GM18517 (cell line): Measurements from ENCODE around the gene TUBB2B.

Source experiments
- ATAC-seq: cut with Tn5 transposase; IDR thresholded peaks from one replicate; pipeline ENCODE4 v1.9.1; 2021; ENCODE audit warnings: mild to moderate bottlenecking, moderate library complexity; ENCODE audit not compliant: unreplicated experiment

The TUBB2B gene

GRCh38 chr6:3227363-3228045 lies at the start of gene TUBB2B:
Gene TUBB2B, minus strand, starts transcription at chr6:3227653. Its CDS starts 110 bp downstream, at chr6:3227543.
- ATAC-seq, result no peak

GRCh38 chr6:3277251-3277650 lies 49.8 kb upstream of the TUBB2B start:
- ATAC-seq, result no peak

DNA sequence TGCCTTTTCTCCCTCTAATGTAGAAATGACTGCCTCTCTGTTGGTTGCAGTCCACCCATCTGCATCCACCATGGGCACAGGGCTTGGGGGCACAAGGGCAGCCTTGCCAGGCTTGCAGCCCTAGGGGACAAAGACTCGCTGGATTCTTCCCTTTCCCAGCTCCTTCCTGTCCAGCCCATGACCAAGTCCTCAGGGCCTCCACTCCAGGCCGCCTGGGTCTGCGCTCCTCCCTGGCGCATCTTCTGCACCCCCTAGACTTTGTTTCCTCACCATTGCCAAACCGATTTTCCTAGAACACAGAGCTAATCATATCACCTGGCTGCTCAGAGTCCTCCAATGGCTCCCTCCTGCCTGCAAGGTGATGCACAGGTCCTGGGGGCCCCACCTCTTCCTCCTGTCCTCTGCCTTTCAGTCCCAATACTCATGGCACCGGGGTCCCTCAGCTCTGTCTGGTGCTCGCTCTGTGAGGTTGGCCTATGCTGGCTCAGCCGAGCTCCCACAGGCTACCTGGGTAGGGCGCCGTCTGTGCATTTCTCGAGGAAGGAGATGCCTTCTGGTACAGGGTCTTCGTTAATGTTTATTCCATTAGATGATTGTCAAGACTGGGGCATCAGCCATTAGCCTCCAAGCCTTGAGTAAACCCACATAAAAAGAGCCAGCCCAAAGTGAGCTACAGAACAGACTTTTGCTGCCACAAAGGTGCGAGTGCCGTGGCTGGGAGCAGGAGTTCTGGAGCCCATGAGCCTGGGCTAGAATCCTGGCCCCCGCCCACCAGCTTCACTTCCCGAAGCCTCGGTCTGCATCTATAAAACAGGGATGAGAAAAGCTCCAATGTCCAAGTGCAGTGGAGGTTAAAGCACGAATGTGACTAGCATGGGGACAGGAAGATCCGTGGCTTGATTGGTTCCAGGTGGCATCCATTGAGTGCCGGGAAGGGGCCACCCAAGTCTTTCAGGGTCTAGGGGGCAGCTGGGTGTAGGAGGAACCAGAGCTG lies 49.0 kb upstream of the TUBB2B start:
- ATAC-seq, result no peak

DNA sequence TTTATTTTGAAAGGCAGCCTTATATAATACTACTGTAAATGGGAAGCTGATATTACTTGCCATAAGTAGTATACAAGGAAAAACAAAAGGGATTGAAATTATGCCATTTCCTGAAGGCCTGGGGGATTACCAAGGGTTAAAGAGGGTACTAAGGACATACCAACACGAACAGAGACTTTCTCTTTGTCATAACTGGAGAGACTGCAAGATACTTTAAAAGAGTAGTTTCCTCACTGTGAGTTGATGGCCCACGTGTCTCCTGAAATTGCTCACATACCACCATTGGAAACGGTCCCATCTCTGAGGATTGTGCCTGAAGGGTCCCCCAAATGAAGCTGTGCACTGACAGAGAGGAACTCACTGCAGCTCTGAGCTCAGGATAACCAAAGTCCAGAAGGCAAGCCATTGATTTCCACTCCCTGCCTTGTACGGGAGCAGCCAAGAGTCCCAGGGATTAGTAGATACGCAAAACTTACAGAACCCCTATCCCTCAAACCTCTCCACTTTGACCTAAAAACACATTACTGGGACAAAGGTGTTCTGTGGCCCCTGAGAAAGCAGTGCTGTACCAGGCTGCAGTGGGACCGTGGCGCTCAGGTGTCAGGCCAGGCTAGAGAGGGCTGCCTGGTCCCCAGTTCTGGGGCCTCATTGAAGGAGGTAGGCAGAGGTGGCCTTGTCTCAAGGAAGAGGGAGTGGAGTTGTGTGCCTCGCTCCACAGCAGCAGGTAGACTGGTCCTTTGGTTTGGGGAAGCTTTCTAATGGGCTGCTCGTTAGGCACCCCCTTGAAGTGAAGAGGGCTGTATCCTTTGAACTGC lies 46.5 kb upstream of the TUBB2B start:
- no peak for ATAC-seq

DNA sequence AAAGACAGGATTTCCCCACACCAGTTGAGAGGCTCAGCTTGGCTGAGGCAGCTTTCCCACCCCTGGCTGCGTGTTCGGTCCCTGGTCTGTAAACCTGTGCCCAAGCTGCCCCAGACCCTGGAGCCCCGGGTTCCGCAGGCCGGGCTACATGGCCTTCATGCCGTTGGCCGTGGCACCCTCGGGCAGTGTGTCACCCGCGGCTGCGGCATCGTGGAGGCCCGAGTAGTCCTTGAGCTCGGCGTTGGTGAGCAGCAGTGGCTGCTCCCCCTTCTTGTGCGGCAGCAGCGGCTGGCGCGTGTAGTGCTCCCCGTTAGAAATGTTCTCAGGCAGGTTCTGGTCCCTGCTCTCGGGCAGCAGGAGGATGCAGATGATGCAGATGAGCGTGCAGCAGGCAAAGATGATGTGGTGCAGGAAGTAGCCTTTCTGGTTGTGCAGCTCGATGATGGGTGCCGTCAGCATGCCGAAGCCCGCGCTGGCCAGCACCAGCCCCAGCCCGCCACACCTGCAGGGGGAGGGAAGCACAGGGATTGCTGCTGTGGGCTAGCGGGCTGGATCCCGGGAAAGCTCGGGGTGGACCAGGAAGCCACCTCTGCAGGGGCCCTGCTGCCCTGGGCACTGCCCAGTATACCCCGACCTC lies 45.6 kb upstream of the TUBB2B start:
- no peak for ATAC-seq

DNA sequence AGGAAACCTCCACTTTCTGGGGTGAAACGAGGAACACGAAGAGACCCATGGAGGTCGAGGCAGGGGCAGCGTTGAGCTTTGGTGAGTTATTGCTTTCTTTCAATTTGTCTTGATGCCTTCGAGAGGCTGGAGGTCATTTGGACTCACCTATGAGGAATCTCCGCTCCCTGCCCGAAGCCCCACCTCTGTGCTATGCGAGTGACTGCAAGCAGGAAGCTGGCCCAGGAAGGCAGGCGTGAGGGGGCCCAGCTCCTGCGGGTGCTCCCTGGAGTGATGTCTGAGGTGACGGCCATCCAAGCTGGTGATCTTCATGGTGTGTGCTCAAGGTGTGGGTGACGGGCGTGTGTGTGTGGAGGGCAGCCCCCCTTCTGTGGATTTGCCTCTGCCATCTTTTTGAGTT lies 44.3 kb upstream of the TUBB2B start:
- ATAC-seq, result no peak

GRCh38 chr6:3270258-3270657 lies 42.8 kb upstream of the TUBB2B start:
- ATAC-seq, result no peak

- ATAC-seq, result no peak
Measured at GRCh38 chr6:3269281-3269975, 42.0 kb upstream of the TUBB2B start.

GRCh38 chr6:3268680-3269079 lies 41.2 kb upstream of the TUBB2B start:
- no peak for ATAC-seq

GRCh38 chr6:3267162-3267561 lies 39.7 kb upstream of the TUBB2B start:
- no peak for ATAC-seq

DNA sequence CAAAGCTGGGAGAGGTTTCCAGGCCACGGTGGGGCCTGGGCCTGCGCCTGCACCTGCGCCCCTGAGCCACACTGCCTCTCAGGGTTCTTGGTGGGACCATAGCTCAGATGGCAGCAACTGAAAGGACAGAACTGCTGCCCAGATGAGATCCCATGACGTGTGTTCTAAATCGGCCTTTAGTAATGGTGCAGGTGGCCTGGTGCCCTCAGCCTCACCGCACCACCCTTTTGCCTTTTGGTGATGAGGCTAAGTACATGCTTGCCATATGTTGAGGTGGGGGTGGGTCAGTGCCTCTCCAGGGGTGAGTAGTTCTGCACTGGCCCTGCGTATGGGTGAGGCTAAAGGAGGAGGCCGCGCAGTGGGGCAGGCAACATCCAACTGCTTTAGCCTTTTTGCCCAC lies 38.7 kb upstream of the TUBB2B start:
- ATAC-seq, result no peak

DNA sequence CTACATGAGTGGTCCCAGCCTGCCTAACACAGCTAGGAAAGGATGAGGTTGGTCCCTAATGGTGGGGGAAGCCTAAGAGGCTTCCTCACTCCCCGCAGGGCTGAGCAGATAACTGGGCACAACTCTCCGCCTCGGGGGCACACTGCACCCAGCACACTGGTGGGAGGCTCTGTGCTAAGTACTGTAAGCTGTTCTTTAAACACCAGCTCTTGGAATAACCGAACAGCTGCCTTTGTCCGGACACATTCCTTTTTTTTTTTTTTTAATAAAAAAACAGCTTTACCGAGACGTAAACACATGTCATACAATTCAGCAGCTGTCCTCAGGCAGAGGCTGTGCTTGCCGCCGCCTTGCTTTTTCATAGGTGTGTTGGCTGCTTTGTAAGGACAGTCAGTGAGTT lies 38.2 kb upstream of the TUBB2B start:
- no peak for ATAC-seq

- ATAC-seq, result no peak
Measured at GRCh38 chr6:3264356-3264755, 36.9 kb upstream of the TUBB2B start.

DNA sequence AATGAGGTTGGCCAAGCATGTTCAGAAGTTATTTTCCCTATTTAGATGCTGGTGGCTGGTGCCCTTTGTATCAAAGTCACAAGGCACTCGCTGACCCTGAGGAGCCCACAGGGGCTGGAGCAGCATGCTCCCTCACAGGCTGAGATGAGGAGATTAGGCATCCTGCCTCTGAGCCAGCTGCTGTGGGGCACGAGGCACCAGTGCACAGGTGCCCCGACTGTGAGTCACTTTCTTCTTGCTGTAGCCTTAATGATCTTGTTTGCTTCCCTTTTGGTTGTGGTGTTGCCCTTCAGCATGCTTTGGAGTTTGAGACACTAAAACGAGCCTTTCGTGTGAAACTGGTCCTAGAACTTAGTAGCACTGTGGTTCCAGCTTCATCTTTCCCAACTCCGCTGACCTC lies 35.6 kb upstream of the TUBB2B start:
- ATAC-seq, result no peak

- no peak for ATAC-seq
Measured at GRCh38 chr6:3261921-3262320, 34.5 kb upstream of the TUBB2B start.

DNA sequence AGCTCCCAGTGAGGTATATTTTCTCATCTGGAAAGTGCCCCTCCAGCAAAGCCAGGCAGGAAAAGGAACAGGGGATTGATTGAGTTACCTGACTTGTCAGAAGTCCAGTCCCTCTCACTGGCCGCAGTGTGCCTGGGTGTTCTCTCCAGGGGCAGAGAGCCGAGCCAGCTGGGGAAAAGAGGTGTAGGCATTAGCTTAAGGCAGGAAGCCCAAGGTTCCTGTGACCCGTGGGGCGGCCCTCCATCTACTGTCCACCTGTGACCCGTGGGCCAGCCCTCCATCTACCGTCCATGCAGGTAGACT lies 34.0 kb upstream of the TUBB2B start:
- ATAC-seq, result no peak

- no peak for ATAC-seq
Measured at GRCh38 chr6:3260772-3261517, 33.5 kb upstream of the TUBB2B start.

DNA sequence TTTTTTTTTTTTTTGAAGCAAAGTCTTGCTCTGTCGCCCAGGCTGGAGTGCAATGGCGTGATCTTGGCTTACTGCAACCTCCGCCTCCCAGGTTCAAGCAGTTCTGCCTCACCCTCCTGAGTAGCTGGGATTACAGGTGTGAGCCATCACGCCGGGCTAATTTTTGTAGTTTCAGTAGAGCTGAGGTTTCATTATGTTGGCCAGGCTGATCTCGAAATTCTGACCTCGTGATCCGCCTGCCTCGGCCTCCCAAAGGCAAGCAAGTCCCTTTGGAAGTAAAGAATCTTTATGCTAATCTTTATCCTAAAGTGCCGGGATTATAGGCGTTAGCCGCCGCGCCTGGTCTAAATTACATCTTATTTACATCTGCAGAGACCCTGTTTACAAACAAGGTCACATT lies 32.8 kb upstream of the TUBB2B start:
- no peak for ATAC-seq

DNA sequence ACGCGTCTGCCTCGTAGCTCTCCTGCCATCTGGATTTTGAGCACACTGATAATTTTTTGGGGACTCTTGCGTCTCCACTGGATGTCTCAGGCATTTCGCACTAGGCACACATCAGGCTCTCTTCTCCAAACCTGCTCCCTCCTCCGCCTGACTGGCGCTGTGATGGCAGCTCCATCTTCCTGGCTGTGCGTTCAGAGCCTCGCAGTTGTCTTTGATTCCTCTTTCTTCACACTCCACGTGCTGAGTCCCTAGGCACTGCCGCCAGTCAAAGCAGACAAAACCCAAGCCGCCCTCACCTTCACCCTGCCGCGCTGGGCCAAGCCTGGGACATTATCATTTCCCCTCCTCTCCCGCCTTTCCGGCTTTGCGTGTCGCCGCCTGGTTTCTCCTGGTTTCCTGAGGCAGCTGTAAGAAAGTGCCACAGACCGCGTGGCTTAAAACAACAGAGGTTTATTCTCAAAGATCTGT lies 32.1 kb upstream of the TUBB2B start:
- peak; percentile 16 for ATAC-seq
